ENCODE data around the gene C6orf62.

DNA sequence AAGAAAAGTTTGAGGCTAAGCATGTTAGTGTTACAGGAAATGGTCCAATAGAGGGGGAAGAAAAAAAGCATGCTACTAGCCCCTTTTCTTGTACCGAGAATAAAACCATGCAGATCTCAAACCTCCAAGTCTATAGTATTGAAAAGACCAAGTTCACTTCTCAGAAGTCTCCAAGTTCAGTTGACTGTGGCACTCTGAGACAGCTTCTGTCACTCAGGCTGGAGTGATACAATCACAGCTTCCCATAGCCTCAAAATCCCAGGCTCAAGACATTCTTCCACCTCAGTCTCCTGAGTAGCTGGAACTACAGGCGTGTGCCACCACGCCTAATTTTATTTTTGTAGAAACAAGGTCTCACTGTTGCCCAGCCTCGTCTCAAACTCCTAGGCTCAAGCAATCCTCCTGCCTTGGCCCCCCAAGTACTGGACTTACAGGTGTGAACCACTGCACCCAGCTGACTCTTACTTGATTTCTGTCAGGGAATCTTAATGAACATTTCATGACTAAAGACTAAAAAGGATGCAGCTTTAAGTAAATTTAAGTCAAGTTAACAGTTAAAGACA lies 16.2 kb downstream of the C6orf62 start:
- TF ChIP-seq, protein P1, sequence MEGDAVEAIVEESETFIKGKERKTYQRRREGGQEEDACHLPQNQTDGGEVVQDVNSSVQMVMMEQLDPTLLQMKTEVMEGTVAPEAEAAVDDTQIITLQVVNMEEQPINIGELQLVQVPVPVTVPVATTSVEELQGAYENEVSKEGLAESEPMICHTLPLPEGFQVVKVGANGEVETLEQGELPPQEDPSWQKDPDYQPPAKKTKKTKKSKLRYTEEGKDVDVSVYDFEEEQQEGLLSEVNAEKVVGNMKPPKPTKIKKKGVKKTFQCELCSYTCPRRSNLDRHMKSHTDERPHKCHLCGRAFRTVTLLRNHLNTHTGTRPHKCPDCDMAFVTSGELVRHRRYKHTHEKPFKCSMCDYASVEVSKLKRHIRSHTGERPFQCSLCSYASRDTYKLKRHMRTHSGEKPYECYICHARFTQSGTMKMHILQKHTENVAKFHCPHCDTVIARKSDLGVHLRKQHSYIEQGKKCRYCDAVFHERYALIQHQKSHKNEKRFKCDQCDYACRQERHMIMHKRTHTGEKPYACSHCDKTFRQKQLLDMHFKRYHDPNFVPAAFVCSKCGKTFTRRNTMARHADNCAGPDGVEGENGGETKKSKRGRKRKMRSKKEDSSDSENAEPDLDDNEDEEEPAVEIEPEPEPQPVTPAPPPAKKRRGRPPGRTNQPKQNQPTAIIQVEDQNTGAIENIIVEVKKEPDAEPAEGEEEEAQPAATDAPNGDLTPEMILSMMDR (IDR thresholded peaks at IDR 0.05; ENCODE audit: poor library complexity): no peak
- TF ChIP-seq EZH2 (IDR thresholded peaks at IDR 0.05; ENCODE audit: borderline replicate concordance) (no peak), EZH2phosphoT487 (IDR thresholded peaks at IDR 0.05; ENCODE audit: low read depth, severe bottlenecking, unreplicated experiment) (no peak)
